NB4 (cell line): ENCODE results near the gene S100Z.

Experiments
- MYC ChIP-seq: IDR thresholded peaks from 2 replicates; pipeline ENCODE4 v1.6.1; 2011; ENCODE audit warnings: low read depth, low read length
- POLR2A ChIP-seq: IDR thresholded peaks from 2 replicates; pipeline ENCODE4 v1.6.1; 2011; ENCODE audit warnings: mild to moderate bottlenecking; ENCODE audit not compliant: insufficient read length; ENCODE audit errors: extremely low read depth
- TF ChIP-seq, protein P1 (sequence below): IDR thresholded peaks from one replicate; pipeline ENCODE4 v1.5.1; 2012; ENCODE audit warnings: low read depth, low read length

GRCh38 chr5:76808141-76808691 is 41.6 kb upstream of the S100Z start:
- TF ChIP-seq, protein P1, sequence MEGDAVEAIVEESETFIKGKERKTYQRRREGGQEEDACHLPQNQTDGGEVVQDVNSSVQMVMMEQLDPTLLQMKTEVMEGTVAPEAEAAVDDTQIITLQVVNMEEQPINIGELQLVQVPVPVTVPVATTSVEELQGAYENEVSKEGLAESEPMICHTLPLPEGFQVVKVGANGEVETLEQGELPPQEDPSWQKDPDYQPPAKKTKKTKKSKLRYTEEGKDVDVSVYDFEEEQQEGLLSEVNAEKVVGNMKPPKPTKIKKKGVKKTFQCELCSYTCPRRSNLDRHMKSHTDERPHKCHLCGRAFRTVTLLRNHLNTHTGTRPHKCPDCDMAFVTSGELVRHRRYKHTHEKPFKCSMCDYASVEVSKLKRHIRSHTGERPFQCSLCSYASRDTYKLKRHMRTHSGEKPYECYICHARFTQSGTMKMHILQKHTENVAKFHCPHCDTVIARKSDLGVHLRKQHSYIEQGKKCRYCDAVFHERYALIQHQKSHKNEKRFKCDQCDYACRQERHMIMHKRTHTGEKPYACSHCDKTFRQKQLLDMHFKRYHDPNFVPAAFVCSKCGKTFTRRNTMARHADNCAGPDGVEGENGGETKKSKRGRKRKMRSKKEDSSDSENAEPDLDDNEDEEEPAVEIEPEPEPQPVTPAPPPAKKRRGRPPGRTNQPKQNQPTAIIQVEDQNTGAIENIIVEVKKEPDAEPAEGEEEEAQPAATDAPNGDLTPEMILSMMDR: no peak
- TF ChIP-seq POLR2A (no peak), MYC (no peak)
